HG03378 (cell line): ENCODE data around the gene EPHX1.
A peak's percentile ranks its signal among the peaks of the same experiment; 100 is the strongest.

ENCODE experiments used
- ATAC-seq: cut with Tn5 transposase; IDR thresholded peaks from one replicate; pipeline ENCODE4 v1.9.1; 2021; ENCODE audit warnings: mild to moderate bottlenecking, moderate library complexity; ENCODE audit not compliant: unreplicated experiment

The EPHX1 gene

GRCh38 chr1:225860107-225860506 lies 50.2 kb downstream of the EPHX1 start:
- no peak for ATAC-seq

GRCh38 chr1:225860876-225861441 lies 51.0 kb downstream of the EPHX1 start:
- ATAC-seq: no peak

GRCh38 chr1:225861834-225862580 lies 52.1 kb downstream of the EPHX1 start:
- no peak for ATAC-seq

GRCh38 chr1:225862581-225862950 lies 52.6 kb downstream of the EPHX1 start:
- no peak for ATAC-seq

GRCh38 chr1:225863167-225863566 lies 53.2 kb downstream of the EPHX1 start:
- ATAC-seq: no peak

- no peak for ATAC-seq
Observed at GRCh38 chr1:225865514-225865913, 55.6 kb downstream of the EPHX1 start.

GRCh38 chr1:225866061-225866837 lies 56.3 kb downstream of the EPHX1 start:
- ATAC-seq: peak; percentile 66

GRCh38 chr1:225866981-225867380 lies 57.1 kb downstream of the EPHX1 start:
- ATAC-seq: no peak

GRCh38 chr1:225868631-225869330 lies 58.9 kb downstream of the EPHX1 start:
- no peak for ATAC-seq

- ATAC-seq: no peak
Observed at GRCh38 chr1:225870911-225871310, 61.0 kb downstream of the EPHX1 start.

GRCh38 chr1:225871359-225872074 lies 61.6 kb downstream of the EPHX1 start:
- no peak for ATAC-seq

- ATAC-seq: no peak
Observed at GRCh38 chr1:225872075-225872430, 62.1 kb downstream of the EPHX1 start.

GRCh38 chr1:225873281-225873850 lies 63.4 kb downstream of the EPHX1 start:
- ATAC-seq: no peak

GRCh38 chr1:225874431-225874830 lies 64.5 kb downstream of the EPHX1 start:
- ATAC-seq: no peak

- no peak for ATAC-seq
Observed at GRCh38 chr1:225875044-225875815, 65.3 kb downstream of the EPHX1 start.

- no peak for ATAC-seq
Observed at GRCh38 chr1:225876900-225877510, 67.1 kb downstream of the EPHX1 start.

GRCh38 chr1:225877580-225877979 lies 67.7 kb downstream of the EPHX1 start:
- no peak for ATAC-seq

GRCh38 chr1:225878282-225878681 lies 68.4 kb downstream of the EPHX1 start:
- ATAC-seq: no peak

GRCh38 chr1:225879521-225880221 lies 69.7 kb downstream of the EPHX1 start:
- ATAC-seq: no peak
